Activated CD4-positive, alpha-beta T cell treated with anti-CD3 and anti-CD28 coated beads for 36 hours (primary cell): ENCODE data around the gene CDH16. TPM values are rescaled to one million over a fixed set of nuclear protein-coding genes. Genes with fewer than 3 reads are reported as not detected.

Source experiments
- total RNA-seq, 2 experiments: library from RNA; stranded (reverse); gene quantifications; one replicate each; pipeline ENCODE4 v1.2.3, GENCODE V29; 2021

Gene CDH16
- total RNA-seq, 2 experiments from 2014 or later = not detected

Other genes starting within 250 kb of the CDH16 start
- 1 to 10 TPM; 3.3 to 4.5 TPM for gene CMTM4, start 222.1 kb downstream of the CDH16 start, total RNA-seq
- gene DYNC1LI2, start 167.3 kb downstream of the CDH16 start, total RNA-seq = 10 to 100 TPM; 32.3 to 35.7 TPM
- under 1 TPM in 1 of 2 experiments, not detected in 1; 0.14 TPM for gene TERB1, start 117.3 kb downstream of the CDH16 start, total RNA-seq
- gene NAE1, start 87.9 kb downstream of the CDH16 start, total RNA-seq = 100 to 1,000 TPM; 102 to 125 TPM
- gene CA7, start 74.5 kb downstream of the CDH16 start, total RNA-seq = under 1 TPM in 1 of 2 experiments, not detected in 1; 0.16 TPM
- 10 to 100 TPM; 27.8 to 36.6 TPM for gene PDP2, start 38.4 kb downstream of the CDH16 start, total RNA-seq
- under 1 TPM; 0.19 to 0.55 TPM for gene RRAD, start 6.7 kb upstream of the CDH16 start, total RNA-seq
- 100 to 1,000 TPM; 171 to 186 TPM for gene CIAO2B, start 15.5 kb upstream of the CDH16 start, total RNA-seq
- 10 to 100 TPM; 30.5 to 31.6 TPM for gene CES2, start 16.6 kb upstream of the CDH16 start, total RNA-seq
- gene CES3, start 42.4 kb upstream of the CDH16 start, total RNA-seq = 1 to 10 TPM; 1.6 to 1.9 TPM
- gene CES4A, start 69.7 kb upstream of the CDH16 start, total RNA-seq = 10 to 100 TPM; 13.5 to 15.7 TPM
- gene CBFB, start 110.3 kb upstream of the CDH16 start, total RNA-seq = 10 to 100 TPM; 84.6 to 90.2 TPM
- gene PHAF1, start 191.1 kb upstream of the CDH16 start, total RNA-seq = 10 to 100 TPM; 12.7 to 14.0 TPM
- gene B3GNT9, start 232.1 kb upstream of the CDH16 start, total RNA-seq = 1 to 10 TPM; 2.3 to 3.0 TPM
- gene TRADD, start 241.0 kb upstream of the CDH16 start, total RNA-seq = 10 to 100 TPM; 22.0 to 34.0 TPM
- gene FBXL8, start 241.1 kb upstream of the CDH16 start, total RNA-seq = 10 to 100 TPM; 15.5 to 21.0 TPM
- gene HSF4, start 245.9 kb upstream of the CDH16 start, total RNA-seq = 10 to 100 TPM; 15.7 to 20.7 TPM